ENCODE data around the gene CH25H. TPM values are rescaled to one million over a fixed set of nuclear protein-coding genes. Genes with fewer than 3 reads are reported as not detected.

The CH25H gene
- total RNA-seq, 1 donor, result 5.8 TPM

- Histone ChIP-seq H3K4me3 (ENCODE audit: insufficient read depth, low read length) (no peak overlapping the region), H3K4me2 (ENCODE audit: insufficient read depth, low read length) (no peak overlapping the region), H3K27ac (ENCODE audit: low read depth, low read length) (no peak overlapping the region), H3K27me3 (ENCODE audit: insufficient read depth, low read length) (no peaks in the 10 kb centered on the region), H3K79me2 (ENCODE audit: insufficient read depth, low read length) (no peaks in the 10 kb centered on the region), H3K4me1 (ENCODE audit: insufficient read depth, low read length) (peaks cover 5% of the 10 kb centered on the region), H4K20me1 (ENCODE audit: insufficient read depth, low read length) (no peaks in the 10 kb centered on the region), H3K36me3 (ENCODE audit: insufficient read depth, low read length) (peaks cover 12% of the 10 kb centered on the region), H2AFZ (ENCODE audit: low read length) (no peak overlapping the region), H3K9me3 (ENCODE audit: low read depth, low read length) (no peaks in the 10 kb centered on the region)
- no peak for DNase-seq (ENCODE audit: insufficient read length, low spot score, missing footprints)
- TF ChIP-seq CTCF (IDR thresholded peaks at IDR 0.05; ENCODE audit: extremely low read depth, low read depth, low read length), result no peak
These were observed 12.5 kb upstream of the CH25H start for GRCh38 chr10:89219513-89220218.

GRCh38 chr10:89217057-89217990, 10.2 kb upstream of the CH25H start:
- Histone ChIP-seq H3K4me2 (ENCODE audit: insufficient read depth, low read length) (peak overlapping the region; percentile 39), H3K27ac (ENCODE audit: low read depth, low read length) (peak overlapping the region; percentile 6), H2AFZ (ENCODE audit: low read length) (no peak overlapping the region), H3K4me3 (ENCODE audit: insufficient read depth, low read length) (no peak overlapping the region), H4K20me1 (ENCODE audit: insufficient read depth, low read length) (no peaks in the 10 kb centered on the region), H3K36me3 (ENCODE audit: insufficient read depth, low read length) (peaks cover 13% of the 10 kb centered on the region), H3K79me2 (ENCODE audit: insufficient read depth, low read length) (no peaks in the 10 kb centered on the region), H3K4me1 (ENCODE audit: insufficient read depth, low read length) (peaks cover 6% of the 10 kb centered on the region), H3K9me3 (ENCODE audit: low read depth, low read length) (no peaks in the 10 kb centered on the region), H3K27me3 (ENCODE audit: insufficient read depth, low read length) (no peaks in the 10 kb centered on the region)
- TF ChIP-seq CTCF (IDR thresholded peaks at IDR 0.05; ENCODE audit: extremely low read depth, low read depth, low read length), result peak; percentile 72
- DNase-seq (ENCODE audit: insufficient read length, low spot score, missing footprints), result no peak

GRCh38 chr10:89216056-89216455, 8.9 kb upstream of the CH25H start:
- H4K20me1 ChIP-seq (ENCODE audit: insufficient read depth, low read length), result no peaks in the 10 kb centered on the region
- TF ChIP-seq CTCF (IDR thresholded peaks at IDR 0.05; ENCODE audit: extremely low read depth, low read depth, low read length), result no peak
- H3K36me3 ChIP-seq (ENCODE audit: insufficient read depth, low read length), result peaks cover 13% of the 10 kb centered on the region
- DNase-seq (ENCODE audit: insufficient read length, low spot score, missing footprints), result no peak
- no peak overlapping the region for H3K4me2 ChIP-seq (ENCODE audit: insufficient read depth, low read length)
- H3K27ac ChIP-seq (ENCODE audit: low read depth, low read length), result no peak overlapping the region
- no peak overlapping the region for H2AFZ ChIP-seq (ENCODE audit: low read length)
- H3K79me2 ChIP-seq (ENCODE audit: insufficient read depth, low read length), result no peaks in the 10 kb centered on the region
- H3K9me3 ChIP-seq (ENCODE audit: low read depth, low read length), result no peaks in the 10 kb centered on the region
- H3K4me3 ChIP-seq (ENCODE audit: insufficient read depth, low read length), result no peak overlapping the region
- H3K27me3 ChIP-seq (ENCODE audit: insufficient read depth, low read length), result no peaks in the 10 kb centered on the region
- H3K4me1 ChIP-seq (ENCODE audit: insufficient read depth, low read length), result peaks cover 9% of the 10 kb centered on the region

GRCh38 chr10:89215511-89215910, 8.4 kb upstream of the CH25H start:
- no peak for DNase-seq (ENCODE audit: insufficient read length, low spot score, missing footprints)
- H3K9me3 ChIP-seq (ENCODE audit: low read depth, low read length), result no peaks in the 10 kb centered on the region
- no peaks in the 10 kb centered on the region for H3K27me3 ChIP-seq (ENCODE audit: insufficient read depth, low read length)
- no peak overlapping the region for H3K27ac ChIP-seq (ENCODE audit: low read depth, low read length)
- TF ChIP-seq CTCF (IDR thresholded peaks at IDR 0.05; ENCODE audit: extremely low read depth, low read depth, low read length), result no peak
- H3K79me2 ChIP-seq (ENCODE audit: insufficient read depth, low read length), result no peaks in the 10 kb centered on the region
- H3K4me2 ChIP-seq (ENCODE audit: insufficient read depth, low read length), result no peak overlapping the region
- peaks cover 9% of the 10 kb centered on the region for H3K4me1 ChIP-seq (ENCODE audit: insufficient read depth, low read length)
- no peak overlapping the region for H3K4me3 ChIP-seq (ENCODE audit: insufficient read depth, low read length)
- no peaks in the 10 kb centered on the region for H4K20me1 ChIP-seq (ENCODE audit: insufficient read depth, low read length)
- H2AFZ ChIP-seq (ENCODE audit: low read length), result no peak overlapping the region
- H3K36me3 ChIP-seq (ENCODE audit: insufficient read depth, low read length), result peaks cover 13% of the 10 kb centered on the region

All from osteoblast (primary cell).